ENCODE results near the gene PGLYRP2.
"Not testable (repeated sequence)": the region's sequence is repeated elsewhere in the genome, so short reads cannot be mapped to it uniquely, and the experiment has no call there.

Gene PGLYRP2

DNA sequence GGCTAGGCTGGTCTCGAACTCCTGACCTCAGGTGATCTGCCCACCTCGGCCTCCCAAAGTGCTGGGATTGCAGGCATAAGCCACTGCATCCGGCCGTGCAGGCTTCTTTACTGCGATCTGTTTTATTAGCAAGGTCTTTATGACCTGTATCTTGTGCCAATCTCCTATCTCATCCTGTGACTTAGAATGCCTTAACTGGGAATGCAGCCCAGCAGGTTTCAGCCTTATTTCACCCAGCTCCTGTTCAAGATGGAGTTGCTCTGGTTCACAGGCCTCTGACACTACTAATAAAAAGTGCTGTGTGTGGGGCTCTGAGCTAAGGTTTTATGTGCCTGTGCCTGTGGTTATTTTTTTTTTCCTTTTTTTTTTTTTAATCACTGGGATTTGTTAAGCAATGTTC, 6.5 kb upstream of the PGLYRP2 start:
- DNase-seq, result not testable (repeated sequence)

DNA sequence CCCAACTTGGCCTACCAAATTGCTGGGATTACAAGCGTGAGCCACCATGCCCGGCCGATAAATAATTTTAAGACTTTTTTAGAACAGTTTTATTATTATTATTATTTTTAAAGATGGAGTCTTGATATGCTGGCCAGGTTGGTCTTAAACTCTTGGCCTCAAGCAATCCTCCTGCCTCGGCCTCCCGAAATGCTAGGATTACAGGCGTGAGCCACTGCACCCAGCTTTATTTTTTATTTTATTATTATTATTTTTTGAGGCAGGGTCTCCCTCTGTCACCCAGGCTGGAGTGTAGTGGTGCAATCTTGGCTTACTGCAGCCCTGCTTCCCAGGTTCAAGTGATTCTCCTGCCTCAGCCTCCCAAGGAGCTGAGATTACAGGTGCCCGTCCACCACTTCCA, 1.7 kb upstream of the PGLYRP2 start:
- not testable (repeated sequence) for DNase-seq

DNA sequence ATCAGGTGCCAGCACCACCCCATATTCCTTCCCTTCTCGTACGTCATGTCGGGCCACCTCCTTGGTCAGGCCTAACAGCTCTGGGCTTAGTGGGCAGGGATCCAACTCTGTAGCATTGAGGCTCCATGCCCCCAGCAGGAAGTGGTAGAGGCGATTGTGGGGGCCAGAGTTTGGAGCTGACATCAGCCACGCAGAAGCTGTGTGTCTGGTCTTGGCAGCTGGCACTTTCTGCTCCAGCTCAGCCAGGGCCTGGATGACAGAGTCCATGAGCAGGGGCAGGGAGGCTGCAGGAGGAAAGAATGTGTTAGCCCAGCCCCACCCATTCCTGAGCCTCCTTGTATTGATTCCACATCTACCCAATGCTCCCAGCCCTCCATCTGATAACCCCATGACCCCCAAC, 3.0 kb downstream of the PGLYRP2 start:
- DNase-seq, result no peak

DNA sequence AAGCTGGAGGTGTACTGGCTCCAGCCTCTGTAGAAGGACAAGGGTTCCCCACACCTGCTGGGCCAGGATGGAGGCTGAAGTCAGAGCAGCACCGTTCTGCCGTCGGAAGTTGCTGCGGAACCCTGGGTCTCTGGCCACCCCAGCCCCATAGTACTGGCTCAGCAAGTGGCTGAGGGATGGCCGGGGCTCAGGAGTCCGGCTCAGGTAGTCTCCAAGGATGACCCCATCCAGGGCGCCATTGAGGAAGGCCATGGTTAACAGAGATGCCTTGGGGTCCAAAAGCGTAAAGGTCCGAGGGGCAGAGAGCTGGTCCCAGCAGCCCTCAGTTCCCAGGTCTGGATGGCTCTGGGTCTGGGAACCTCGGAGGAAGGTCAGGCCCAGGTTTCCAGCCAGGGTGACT, 3.7 kb downstream of the PGLYRP2 start:
- DNase-seq, result no peak

DNA sequence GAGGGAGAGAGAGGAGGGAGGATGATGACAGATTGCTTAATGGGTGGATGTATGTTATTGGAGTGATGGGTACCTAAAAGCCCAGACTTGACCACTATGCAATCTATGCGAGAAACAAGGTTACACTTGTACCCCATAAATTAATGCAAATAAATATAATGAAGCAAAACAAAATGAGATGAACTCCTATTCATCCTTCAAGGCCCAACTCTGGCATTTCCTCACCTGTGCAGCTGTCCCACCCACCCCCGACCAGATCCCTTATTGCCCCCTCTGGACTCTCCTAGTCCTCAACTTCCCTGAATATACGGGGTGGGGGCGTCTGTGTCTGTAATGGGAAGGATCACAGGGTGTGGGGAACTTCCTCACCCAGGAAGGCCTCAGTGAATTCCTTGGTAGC, 4.1 kb downstream of the PGLYRP2 start:
- DNase-seq, result no peak

DNA sequence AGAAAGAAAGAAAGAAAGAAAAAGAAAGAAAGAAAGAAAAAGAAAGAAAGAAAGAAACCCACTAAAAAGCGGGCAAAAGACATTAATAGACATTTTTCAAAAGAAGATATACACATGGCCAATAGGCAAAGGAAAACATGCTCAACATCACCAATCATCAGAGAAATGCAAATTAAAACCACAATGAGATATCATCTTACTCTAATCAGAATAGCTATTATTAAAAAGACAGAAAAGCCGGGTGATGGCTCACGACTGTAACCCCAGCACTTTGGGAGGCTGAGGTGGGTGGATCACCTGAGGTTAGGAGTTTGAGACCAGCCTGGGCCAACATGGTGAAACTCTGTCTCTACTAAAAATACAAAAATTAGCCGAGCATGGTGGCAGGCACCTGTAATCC, 5.5 kb downstream of the PGLYRP2 start:
- not testable (repeated sequence) for DNase-seq

DNA sequence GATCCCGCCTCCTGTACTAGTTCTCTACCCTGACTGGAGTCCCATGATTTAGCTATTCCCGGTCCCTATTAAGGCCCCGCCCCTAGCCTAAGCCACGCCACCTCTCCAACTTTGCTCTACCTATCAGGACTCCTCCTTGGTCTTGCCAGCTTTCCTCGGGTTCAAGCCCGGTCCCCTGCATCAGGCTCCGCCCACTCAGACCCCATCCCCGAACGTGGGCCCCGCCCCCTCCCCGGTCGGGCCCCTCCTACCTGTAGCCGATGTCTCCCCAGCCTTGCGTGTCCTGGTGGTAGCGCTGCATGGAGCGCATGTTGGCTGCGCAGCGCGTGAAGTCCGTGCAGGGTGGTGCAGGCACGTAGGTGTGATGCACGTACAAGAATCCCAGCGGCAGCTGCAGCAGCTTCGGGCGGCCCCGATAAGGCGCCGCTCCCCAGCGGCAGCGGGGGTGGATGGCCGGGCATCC, 7.6 kb downstream of the PGLYRP2 start:
- no peak for DNase-seq

DNA sequence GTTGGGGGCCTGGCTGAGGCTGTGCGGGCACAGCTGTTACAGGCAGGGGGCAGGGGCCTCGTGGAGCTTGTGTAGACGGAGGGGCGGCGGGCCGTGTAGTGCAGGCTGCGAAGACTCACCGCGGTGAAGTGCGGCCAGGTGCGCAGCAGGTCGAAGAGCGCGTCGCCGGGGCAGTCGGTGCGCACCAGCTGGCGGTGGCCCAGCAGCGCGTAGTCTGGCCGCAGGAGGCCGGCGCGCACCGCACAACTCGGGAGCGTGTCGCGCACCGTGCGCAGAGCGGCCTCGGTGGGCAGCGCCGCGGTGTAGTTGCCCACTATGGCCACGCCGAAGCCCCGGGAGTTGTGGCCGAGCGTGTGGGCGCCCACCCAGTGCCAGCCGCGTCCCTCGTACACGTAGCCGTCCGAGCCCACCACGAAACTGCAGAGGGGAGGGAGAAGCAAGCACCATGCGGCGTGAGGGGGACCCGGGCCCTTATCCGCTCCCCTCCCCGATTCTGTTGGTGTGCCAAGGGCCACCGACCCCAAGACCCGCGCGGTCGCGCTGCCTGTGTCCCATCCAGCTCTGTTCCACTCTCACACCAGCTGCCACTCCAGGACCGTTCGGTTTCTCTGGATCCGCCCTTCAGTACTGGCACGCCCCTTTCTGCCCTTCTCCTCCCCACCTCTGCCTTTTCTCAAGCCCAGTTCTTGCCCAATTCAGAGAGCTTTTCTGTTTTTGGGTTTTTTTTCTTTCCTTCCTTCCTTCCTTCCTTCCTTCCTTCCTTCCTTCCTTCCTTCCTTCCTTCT, 9.6 kb downstream of the PGLYRP2 start:
- DNase-seq, result peak in 1 of 4 experiments; percentile 21

DNA sequence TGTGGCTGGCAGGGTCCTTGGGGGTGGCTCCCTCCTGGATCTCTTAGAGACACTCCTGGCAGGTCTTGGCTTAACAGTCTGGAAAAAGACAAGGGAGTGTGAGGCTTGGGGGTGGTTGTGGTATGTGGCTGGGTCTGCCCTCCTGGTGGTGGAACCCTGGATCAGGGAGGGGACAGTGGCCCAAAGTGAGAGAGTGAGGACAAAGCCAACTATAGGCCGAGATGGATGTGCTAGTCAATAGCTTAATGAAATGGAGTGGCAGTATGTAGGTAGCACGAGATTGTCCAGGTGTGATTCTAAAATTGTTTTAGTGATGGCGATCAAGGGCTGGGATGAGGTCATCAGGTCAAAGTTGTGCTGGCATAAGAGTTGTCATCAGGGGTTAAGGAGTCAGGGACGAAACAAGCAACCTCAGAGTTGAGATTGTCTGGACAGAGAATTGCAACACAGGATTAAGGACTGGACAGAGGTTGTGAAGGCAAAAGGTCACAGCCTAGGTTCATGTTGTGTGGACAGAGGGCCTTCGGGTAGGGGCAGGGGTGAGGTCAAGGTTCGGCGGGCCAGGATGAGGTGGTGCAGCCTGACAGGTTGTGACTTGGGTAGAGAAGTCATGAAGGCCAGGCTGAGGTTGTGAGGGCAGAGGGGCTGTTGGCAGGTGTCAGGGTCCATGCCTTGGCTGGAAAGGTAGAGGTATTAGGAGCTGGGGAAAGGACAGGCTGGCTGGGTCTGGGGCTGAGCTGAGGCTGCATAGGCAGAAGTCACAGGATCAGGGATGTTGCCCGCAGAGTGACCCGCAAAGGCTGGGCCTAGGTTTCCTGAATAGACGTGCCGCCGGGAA, 10.4 kb downstream of the PGLYRP2 start:
- DNase-seq, result no peak

DNA sequence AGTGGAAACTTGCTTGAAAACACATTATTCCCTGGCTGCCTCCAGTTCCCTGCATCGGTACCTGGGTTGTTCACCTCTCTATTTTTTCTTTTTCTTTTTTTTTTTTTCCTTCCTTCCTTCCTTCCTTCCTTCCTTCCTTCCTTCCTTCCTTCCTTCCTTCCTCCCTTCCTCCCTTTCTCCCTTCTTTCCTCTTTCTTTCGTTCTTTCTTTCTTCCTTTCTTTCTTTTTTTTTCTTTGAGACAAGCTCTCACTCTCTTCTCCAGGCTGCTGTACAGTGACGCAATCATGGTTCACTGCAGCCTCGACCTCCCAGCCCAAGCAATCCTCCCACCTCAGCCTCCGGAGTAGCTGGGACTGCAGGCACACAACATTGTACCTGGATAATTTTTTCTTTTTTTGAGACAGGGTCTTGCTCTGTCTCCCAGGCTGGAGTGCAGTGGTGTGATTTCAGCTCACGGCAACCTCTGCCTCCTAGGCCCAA, 11.5 kb downstream of the PGLYRP2 start:
- no peak for DNase-seq

DNA sequence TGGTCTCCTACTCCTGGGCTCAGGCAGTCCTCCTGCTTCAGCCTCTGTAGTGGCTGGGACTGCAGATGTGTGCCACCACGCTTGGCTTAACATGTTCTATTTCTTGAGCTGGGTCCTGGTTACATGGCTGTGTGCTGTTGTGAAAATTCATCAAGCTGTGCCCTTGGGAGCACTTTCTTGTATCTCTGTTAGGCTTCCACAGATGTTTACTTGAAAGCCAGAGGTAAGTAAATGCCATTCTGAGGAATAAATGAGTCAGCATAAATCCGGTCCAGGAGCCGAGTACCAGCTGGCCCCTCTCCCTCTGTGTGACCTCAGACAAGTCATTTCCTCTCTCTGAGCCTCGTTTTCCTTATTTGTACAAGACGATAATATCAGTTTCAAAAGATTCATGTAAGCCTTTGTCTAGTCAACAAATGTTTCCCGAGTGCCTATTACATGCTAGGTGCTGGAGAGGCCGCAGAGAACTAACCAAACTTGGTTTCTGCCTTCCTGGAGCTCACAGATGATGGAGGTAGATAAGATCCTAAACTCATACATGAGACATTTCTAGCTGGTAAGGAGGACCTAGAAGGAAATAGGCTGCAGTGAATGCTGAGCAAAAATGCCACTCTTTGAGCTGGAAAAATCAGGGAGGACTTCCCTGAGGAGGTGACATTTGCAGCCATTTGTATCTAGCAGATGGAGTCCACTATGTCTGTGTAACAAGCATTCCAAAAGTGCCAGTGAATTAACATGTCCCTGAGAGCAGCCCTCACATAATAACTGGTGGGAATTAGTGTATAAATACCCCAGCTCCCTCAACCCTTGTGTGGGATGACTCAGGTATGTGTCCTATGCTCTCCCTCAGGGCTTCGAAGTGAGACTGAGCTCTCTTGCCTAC, 12.2 kb downstream of the PGLYRP2 start:
- no peak for DNase-seq

DNA sequence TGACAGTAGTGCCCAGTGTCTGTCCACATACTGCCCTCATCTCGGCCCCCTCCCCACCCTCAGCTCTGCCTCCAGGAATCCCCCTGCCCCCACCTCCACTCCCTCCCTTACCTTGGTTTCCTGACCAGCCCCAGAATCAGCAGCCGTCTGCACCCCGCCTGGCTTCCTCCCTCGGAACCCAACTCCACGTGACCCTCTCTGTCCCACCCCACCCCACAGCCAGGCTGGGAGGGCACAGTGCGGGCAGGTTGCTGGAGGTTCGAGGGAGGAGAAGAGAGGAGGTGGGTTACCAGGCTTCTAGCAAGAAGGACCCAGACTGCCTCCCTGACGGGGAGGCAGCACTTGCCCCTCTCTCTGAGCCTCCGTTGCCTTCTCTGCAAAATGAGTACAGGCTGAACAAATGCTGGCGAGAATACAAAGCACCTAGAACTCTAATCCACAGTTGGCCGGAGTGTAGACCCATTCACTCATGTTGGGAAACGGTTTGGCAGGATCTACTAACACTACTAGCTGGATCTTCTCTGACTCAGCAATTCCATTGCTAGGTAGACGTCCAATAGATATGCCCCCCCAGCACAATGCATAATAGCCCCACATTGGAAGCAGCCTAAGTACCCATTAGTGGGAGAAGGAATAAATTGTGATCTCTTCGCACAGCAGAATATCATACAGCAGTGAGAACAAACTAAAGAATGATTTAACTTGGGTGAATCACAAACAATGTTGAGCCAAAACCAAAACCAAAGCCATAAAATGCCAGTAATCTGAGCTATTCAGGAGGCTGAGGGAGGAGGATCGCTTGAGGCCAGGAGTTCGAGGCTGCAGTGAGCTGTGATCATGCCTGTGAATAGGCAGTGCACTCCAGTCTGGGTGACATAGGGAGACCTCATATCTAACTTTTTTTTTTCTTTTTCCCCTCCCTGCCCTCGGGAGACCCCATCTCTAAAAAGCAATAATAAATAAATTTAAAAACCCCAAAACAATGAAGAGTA, 14.6 kb downstream of the PGLYRP2 start, which contains the start of gene RASAL3:
Gene RASAL3, minus strand, starts transcription at position 151 of the 992 bp plus-strand sequence. CDS start 186 bp downstream, outside the sequence.
- peak in 2 of 4 experiments; percentile 35 to 40 for DNase-seq

DNA sequence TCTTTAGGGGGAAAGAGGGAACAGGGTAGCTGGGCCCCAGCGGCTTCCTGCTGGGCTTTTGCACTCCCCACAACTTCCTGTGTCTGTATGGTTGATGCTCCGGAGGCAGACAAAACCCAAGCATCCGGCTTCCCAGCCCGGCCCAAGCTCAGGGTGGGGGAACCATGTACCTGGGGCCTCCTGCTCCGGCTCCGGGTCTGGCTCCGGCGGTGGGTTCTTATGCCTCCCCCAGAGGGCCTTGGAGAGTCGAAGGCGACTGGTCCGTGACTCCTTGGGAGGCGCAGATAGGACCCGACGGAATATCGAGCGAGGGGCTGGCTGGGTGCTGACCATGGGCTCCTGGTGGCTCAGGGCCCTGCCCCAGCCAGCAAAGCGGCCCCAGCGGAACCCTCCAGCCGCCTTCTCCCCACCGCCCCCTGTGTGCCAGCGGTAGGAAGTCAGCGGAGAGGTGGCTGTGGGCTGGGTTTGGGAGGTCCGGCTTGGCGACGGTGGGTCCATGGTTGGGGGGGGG, 15.4 kb downstream of the PGLYRP2 start:
- DNase-seq, result peak in 3 of 4 experiments; percentile 41 to 73 (median 66)

DNA sequence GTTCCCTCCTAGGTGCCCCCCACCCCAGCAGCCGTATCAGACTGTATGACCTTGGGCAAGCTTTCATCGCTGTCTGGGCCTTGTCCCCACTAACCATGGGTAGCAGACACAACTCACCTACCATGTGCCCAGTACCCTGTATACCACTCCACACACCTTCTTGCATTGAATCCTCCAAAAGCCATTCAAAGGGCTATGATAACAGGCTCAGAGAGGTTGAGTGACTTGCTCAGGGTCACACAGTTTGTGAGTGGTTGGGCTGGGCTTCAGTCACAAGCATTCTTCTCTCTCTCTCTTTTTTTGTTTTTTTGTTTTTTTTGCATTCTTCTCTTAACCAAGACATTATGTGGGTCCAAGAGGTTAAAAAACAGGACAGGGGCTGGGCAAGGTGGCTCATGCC, 17.6 kb downstream of the PGLYRP2 start:
- DNase-seq, result no peak

DNA sequence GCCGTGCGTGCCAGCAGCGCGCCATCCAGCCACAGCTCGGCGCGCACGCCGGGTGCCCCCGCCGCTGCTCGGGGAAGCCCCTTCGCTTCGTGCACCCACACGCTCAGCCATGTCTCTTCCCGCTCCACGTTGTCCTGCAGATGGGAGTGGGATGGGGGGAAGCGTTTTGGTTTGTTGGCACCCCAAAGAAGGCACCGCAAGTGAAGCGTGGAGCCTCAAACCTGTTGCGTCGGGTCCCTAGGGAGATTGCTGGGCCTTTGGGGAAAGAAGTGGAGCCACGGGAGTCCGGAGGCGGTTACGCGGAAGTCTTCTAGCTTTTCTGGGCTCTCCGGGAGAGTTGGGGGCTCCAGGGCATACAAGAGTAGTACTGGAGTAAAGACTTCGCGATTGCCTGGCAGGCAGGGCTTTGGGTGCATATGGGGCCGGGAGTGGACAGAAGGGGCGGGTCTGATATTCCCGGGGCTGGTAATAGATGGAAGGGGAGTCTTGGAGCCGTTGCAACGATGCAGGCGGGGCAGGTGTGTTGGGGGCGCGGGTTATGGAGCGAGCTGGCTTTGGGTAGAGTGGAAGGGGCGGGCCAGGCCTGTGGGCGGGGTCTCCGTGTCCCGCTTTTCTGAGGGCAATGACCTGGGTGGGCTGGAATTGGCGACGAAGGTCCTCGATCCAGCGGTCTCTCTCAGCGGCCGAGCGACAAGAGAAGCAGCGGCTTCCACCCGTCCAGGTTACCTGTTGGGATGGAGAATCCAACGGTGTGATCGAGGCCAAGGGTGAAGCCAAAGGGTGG, 21.4 kb downstream of the PGLYRP2 start:
- no peak for DNase-seq

DNA sequence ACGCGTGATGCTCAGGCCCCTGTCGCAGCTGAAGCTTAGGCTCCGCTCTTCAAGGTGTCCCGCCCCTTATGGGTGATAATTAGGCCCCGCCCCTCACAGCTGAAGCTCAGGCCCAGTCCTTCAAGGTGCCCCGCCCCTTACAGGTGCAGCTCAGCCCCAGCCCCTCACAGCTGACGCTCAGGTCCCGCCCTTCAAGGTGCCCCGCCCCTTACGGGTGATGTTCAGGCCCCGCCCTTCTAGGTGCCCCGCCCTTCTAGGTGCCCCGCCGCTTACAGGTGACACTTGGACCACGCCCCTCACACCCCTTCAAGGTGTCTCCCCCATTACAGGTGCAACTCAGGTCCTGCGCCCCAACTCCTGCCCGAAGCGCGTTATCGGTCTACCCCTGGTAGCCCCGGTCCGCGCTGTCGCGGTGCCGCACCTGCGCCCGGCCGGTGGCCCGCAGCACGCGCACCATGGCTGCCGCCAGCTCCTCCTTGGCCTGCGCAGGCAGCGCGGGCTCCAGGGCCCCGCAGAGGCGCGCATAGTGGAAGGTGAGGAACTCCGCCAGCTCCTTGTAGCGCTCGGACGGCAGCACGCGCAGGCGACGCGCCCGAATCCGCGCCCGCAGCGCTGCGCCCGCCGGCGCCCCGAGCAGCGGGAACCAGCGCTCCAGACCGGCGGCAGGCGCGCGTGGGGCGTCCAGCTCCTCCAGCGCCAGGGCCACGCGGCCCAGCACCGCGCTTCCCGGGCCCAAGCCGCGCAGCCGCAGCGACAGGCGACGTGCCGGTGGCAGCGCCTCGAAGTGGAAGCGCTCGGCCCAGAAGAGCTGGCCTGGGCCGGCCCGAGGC, 22.2 kb downstream of the PGLYRP2 start:
- DNase-seq, result no peak

DNA sequence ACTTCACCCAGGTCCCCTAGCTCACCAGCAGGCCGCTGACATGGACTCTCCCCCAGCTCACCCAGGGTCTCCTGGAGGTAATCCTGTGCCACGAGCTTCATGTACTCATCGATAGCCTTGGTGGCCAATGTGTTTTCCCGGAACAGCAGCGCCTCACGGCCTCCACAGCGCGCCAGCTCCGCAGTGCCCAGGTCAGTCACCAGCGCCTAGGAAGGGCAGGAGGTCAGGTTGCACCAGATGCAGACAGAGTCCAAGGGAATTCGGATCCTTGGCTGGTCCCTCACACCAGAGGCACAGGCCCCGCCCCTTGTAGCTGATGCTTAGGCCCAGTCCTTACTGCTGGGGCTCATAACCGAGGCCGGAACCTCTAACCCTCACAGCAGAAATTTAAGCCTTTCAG, 22.9 kb downstream of the PGLYRP2 start:
- no peak for DNase-seq

DNA sequence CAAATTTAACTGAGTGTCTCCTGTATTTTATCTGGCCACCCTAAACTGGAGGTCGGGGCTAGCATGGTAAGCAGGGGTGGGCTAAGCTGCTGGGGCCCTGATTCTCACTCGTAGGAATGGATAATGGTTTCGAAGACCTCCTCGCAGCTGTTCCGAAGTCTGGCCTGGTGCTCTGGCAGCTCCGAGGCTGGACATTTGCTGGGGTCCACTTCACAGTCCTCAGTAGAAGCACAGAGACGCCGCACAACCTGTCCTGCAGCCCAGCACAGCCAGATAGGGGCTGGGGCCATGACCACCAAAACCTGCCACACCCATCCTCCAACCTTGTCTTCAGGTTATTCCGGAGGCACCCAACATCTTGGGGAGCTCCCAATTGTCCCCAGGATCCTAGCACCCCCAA, 23.3 kb downstream of the PGLYRP2 start:
- DNase-seq, result no peak
